ENCODE data around the gene OR10K1.

Gene OR10K1, protein sequence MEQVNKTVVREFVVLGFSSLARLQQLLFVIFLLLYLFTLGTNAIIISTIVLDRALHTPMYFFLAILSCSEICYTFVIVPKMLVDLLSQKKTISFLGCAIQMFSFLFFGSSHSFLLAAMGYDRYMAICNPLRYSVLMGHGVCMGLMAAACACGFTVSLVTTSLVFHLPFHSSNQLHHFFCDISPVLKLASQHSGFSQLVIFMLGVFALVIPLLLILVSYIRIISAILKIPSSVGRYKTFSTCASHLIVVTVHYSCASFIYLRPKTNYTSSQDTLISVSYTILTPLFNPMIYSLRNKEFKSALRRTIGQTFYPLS

GRCh38 chr1:158461534-158461933, at the start of gene OR10K1:
Gene OR10K1 (plus strand): TSS chr1:158461834. CDS start chr1:158465562, 3,728 bp downstream.
- no peak for TF ChIP-seq CTCF (IDR thresholded peaks at IDR 0.05; ENCODE audit: low read depth, low read length)
- H3K9me3 ChIP-seq (ENCODE audit: severe bottlenecking), result no peaks in the 10 kb centered on the region
- H3K4me3 ChIP-seq (ENCODE audit: low read depth, low read length), result no peak within 1 kb of the TSS
- no peak for DNase-seq
- H3K36me3 ChIP-seq, result no peaks in the 10 kb centered on the region
- H3K27me3 ChIP-seq (ENCODE audit: insufficient read depth, low read depth, severe bottlenecking), result peaks cover 57% of the 10 kb centered on the region
- no peak within 1 kb of the TSS for H3K27ac ChIP-seq

GRCh38 chr1:158414651-158415345, 46.8 kb upstream of the OR10K1 start:
- Histone ChIP-seq H3K27ac (no peak overlapping the region), H3K27me3 (ENCODE audit: insufficient read depth, low read depth, severe bottlenecking) (peaks cover 83% of the 10 kb centered on the region), H3K9me3 (ENCODE audit: severe bottlenecking) (no peaks in the 10 kb centered on the region), H3K36me3 (no peaks in the 10 kb centered on the region), H3K4me3 (ENCODE audit: low read depth, low read length) (no peak overlapping the region)
- no peak for DNase-seq
- no peak for TF ChIP-seq CTCF (IDR thresholded peaks at IDR 0.05; ENCODE audit: low read depth, low read length)

DNA sequence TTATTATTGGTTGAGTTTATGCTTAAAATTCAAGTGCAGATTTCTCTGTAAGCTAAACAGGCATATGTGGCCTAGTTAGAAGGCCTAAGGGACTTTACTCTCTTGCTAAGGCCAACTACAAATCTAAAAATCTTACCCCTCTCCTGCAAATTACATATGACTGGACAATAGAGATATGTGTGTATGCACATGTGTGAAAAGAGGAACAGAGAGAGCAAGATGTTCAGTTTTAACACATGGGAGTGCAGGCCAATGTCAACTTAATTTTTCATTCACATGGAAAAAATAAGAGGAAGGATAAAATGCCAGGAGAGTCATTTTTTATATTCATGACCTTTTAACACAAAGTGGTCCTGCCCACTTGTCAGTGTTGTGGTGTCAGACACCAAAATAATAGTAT, 44.0 kb upstream of the OR10K1 start:
- H3K27me3 ChIP-seq (ENCODE audit: insufficient read depth, low read depth, severe bottlenecking), result peaks cover 86% of the 10 kb centered on the region
- H3K4me3 ChIP-seq (ENCODE audit: low read depth, low read length), result no peak overlapping the region
- no peak for TF ChIP-seq CTCF (IDR thresholded peaks at IDR 0.05; ENCODE audit: low read depth, low read length)
- H3K9me3 ChIP-seq (ENCODE audit: severe bottlenecking), result no peaks in the 10 kb centered on the region
- no peak overlapping the region for H3K27ac ChIP-seq
- no peak for DNase-seq
- H3K36me3 ChIP-seq, result no peaks in the 10 kb centered on the region

DNA sequence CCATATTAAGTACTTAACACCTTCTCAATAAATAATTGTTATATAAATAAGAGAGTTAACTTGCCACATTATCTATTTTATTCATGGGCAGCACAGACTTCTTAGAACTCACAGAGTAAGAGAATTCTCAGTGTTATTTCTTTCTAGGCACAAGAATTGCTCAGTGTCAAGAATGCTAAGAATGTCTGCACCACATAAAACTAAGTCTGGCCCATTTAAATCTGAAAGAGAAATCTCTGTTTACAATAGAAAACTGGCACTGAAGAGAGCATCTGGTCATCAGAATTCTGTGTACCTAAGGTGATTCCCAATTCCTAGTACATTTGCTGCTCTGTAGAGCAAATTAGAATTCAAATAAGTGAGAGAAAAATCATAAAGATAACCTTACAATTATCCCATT, 39.4 kb upstream of the OR10K1 start:
- no peaks in the 10 kb centered on the region for H3K36me3 ChIP-seq
- H3K4me3 ChIP-seq (ENCODE audit: low read depth, low read length), result no peak overlapping the region
- peaks cover 75% of the 10 kb centered on the region for H3K27me3 ChIP-seq (ENCODE audit: insufficient read depth, low read depth, severe bottlenecking)
- H3K27ac ChIP-seq, result no peak overlapping the region
- no peaks in the 10 kb centered on the region for H3K9me3 ChIP-seq (ENCODE audit: severe bottlenecking)
- DNase-seq, result no peak
- no peak for TF ChIP-seq CTCF (IDR thresholded peaks at IDR 0.05; ENCODE audit: low read depth, low read length)

GRCh38 chr1:158425027-158425426, 36.6 kb upstream of the OR10K1 start:
- peaks cover 48% of the 10 kb centered on the region for H3K27me3 ChIP-seq (ENCODE audit: insufficient read depth, low read depth, severe bottlenecking)
- no peak for TF ChIP-seq CTCF (IDR thresholded peaks at IDR 0.05; ENCODE audit: low read depth, low read length)

More at GRCh38 chr1:158425027-158425426, 36.6 kb upstream of the OR10K1 start:
- Histone ChIP-seq H3K36me3 (no peaks in the 10 kb centered on the region), H3K27ac (no peak overlapping the region), H3K4me3 (ENCODE audit: low read depth, low read length) (no peak overlapping the region), H3K9me3 (ENCODE audit: severe bottlenecking) (no peaks in the 10 kb centered on the region)
- no peak for DNase-seq

All from WERI-Rb-1 (cell line).